Stimulated activated memory B cell treated with anti-CD40 and anti-IgM and Interleukin-4, amounts not matched to agents 10 μg/mL and 1 μg/mL and 100 μg/mL, for 72 hours (primary cell): Measurements from ENCODE around the gene WNT7B.

Experiments used
- ATAC-seq: fragments of 150-1000 bp; cut with Tn5 transposase; 2 replicates; pipeline ENCODE4 v1.10.0; 2021
- H3K27ac Mint-ChIP-seq: one replicate; pipeline ENCODE4 v1.8.0; 2022; ENCODE audit warnings: mild to moderate bottlenecking, mixed read lengths
- H3K27me3 Mint-ChIP-seq: one replicate; pipeline ENCODE4 v1.8.0; 2022; ENCODE audit warnings: mixed read lengths
- H3K36me3 Mint-ChIP-seq: one replicate; pipeline ENCODE4 v1.8.0; 2022; ENCODE audit warnings: mixed read lengths
- H3K4me1 Mint-ChIP-seq: one replicate; pipeline ENCODE4 v1.8.0; 2022; ENCODE audit warnings: mixed read lengths
- H3K4me3 Mint-ChIP-seq: one replicate; pipeline ENCODE4 v1.8.0; 2022; ENCODE audit warnings: mild to moderate bottlenecking, moderate library complexity, mixed read lengths
- H3K9me3 Mint-ChIP-seq: one replicate; pipeline ENCODE4 v1.8.0; 2022; ENCODE audit warnings: mixed read lengths

Gene WNT7B

GRCh38 chr22:45911601-45912271 lies 65.2 kb downstream of the WNT7B start:
- no peak overlapping the region for H3K4me3 Mint-ChIP-seq
- H3K9me3 Mint-ChIP-seq = peaks cover 8% of the 10 kb centered on the region
- no peak overlapping the region for H3K27ac Mint-ChIP-seq
- H3K27me3 Mint-ChIP-seq = peaks cover 67% of the 10 kb centered on the region
- H3K36me3 Mint-ChIP-seq = no peaks in the 10 kb centered on the region
- H3K4me1 Mint-ChIP-seq = peaks cover 7% of the 10 kb centered on the region
- no peak for ATAC-seq

GRCh38 chr22:45910928-45911467 lies 66.0 kb downstream of the WNT7B start:
- ATAC-seq = no peak
- Mint-ChIP-seq H3K4me1 (peaks cover 7% of the 10 kb centered on the region), H3K36me3 (no peaks in the 10 kb centered on the region), H3K27me3 (peaks cover 72% of the 10 kb centered on the region), H3K4me3 (no peak overlapping the region), H3K27ac (no peak overlapping the region), H3K9me3 (peaks cover 8% of the 10 kb centered on the region)

GRCh38 chr22:45908961-45909360 lies 68.0 kb downstream of the WNT7B start:
- Mint-ChIP-seq H3K36me3 (no peaks in the 10 kb centered on the region), H3K27ac (no peak overlapping the region), H3K9me3 (peaks cover 2% of the 10 kb centered on the region), H3K4me1 (peaks cover 7% of the 10 kb centered on the region), H3K27me3 (peaks cover 75% of the 10 kb centered on the region), H3K4me3 (no peak overlapping the region)
- no peak for ATAC-seq

- ATAC-seq = no peak
Observed at GRCh38 chr22:45907996-45908395, 69.0 kb downstream of the WNT7B start.

GRCh38 chr22:45907378-45907777 lies 69.6 kb downstream of the WNT7B start:
- H3K27ac Mint-ChIP-seq = no peak overlapping the region
- ATAC-seq = no peak

More at GRCh38 chr22:45907996-45908395, 69.0 kb downstream of the WNT7B start:
- Mint-ChIP-seq H3K4me3 (no peak overlapping the region), H3K27ac (no peak overlapping the region), H3K9me3 (no peaks in the 10 kb centered on the region), H3K36me3 (no peaks in the 10 kb centered on the region), H3K27me3 (peaks cover 67% of the 10 kb centered on the region), H3K4me1 (peaks cover 7% of the 10 kb centered on the region)

GRCh38 chr22:45906946-45907345 lies 70.0 kb downstream of the WNT7B start:
- Mint-ChIP-seq H3K36me3 (no peaks in the 10 kb centered on the region), H3K4me1 (peaks cover 2% of the 10 kb centered on the region), H3K9me3 (no peaks in the 10 kb centered on the region), H3K27ac (no peak overlapping the region), H3K27me3 (peaks cover 64% of the 10 kb centered on the region), H3K4me3 (no peak overlapping the region)
- ATAC-seq = no peak

More at GRCh38 chr22:45907378-45907777, 69.6 kb downstream of the WNT7B start:
- Mint-ChIP-seq H3K27me3 (peaks cover 67% of the 10 kb centered on the region), H3K9me3 (no peaks in the 10 kb centered on the region), H3K36me3 (no peaks in the 10 kb centered on the region), H3K4me3 (no peak overlapping the region), H3K4me1 (peaks cover 6% of the 10 kb centered on the region)

- no peak for ATAC-seq
- H3K27me3 Mint-ChIP-seq = peaks cover 57% of the 10 kb centered on the region
- H3K36me3 Mint-ChIP-seq = no peaks in the 10 kb centered on the region
- H3K4me3 Mint-ChIP-seq = no peak overlapping the region
- no peaks in the 10 kb centered on the region for H3K4me1 Mint-ChIP-seq
- no peak overlapping the region for H3K27ac Mint-ChIP-seq
- no peaks in the 10 kb centered on the region for H3K9me3 Mint-ChIP-seq
Observed at GRCh38 chr22:45905924-45906865, 70.8 kb downstream of the WNT7B start.

- Mint-ChIP-seq H3K27me3 (peaks cover 49% of the 10 kb centered on the region), H3K36me3 (no peaks in the 10 kb centered on the region), H3K9me3 (no peaks in the 10 kb centered on the region), H3K4me3 (no peak overlapping the region), H3K27ac (no peak overlapping the region), H3K4me1 (no peaks in the 10 kb centered on the region)
- no peak for ATAC-seq
Observed at GRCh38 chr22:45905326-45905923, 71.5 kb downstream of the WNT7B start.

GRCh38 chr22:45904236-45904635 lies 72.7 kb downstream of the WNT7B start:
- Mint-ChIP-seq H3K27me3 (peaks cover 42% of the 10 kb centered on the region), H3K4me1 (no peaks in the 10 kb centered on the region), H3K4me3 (no peak overlapping the region), H3K9me3 (no peaks in the 10 kb centered on the region), H3K27ac (no peak overlapping the region), H3K36me3 (no peaks in the 10 kb centered on the region)
- no peak for ATAC-seq

GRCh38 chr22:45903355-45904135 lies 73.4 kb downstream of the WNT7B start:
- peaks cover 42% of the 10 kb centered on the region for H3K27me3 Mint-ChIP-seq
- no peak for ATAC-seq
- no peaks in the 10 kb centered on the region for H3K36me3 Mint-ChIP-seq
- H3K4me3 Mint-ChIP-seq = no peak overlapping the region
- H3K27ac Mint-ChIP-seq = no peak overlapping the region
- no peaks in the 10 kb centered on the region for H3K9me3 Mint-ChIP-seq
- H3K4me1 Mint-ChIP-seq = no peaks in the 10 kb centered on the region

GRCh38 chr22:45897736-45898135 lies 79.2 kb downstream of the WNT7B start:
- H3K27ac Mint-ChIP-seq = no peak overlapping the region
- H3K9me3 Mint-ChIP-seq = no peaks in the 10 kb centered on the region
- no peak for ATAC-seq
- no peak overlapping the region for H3K4me3 Mint-ChIP-seq
- peaks cover 49% of the 10 kb centered on the region for H3K27me3 Mint-ChIP-seq
- no peaks in the 10 kb centered on the region for H3K36me3 Mint-ChIP-seq
- H3K4me1 Mint-ChIP-seq = no peaks in the 10 kb centered on the region

- H3K9me3 Mint-ChIP-seq = no peaks in the 10 kb centered on the region
- H3K27ac Mint-ChIP-seq = no peak overlapping the region
- no peaks in the 10 kb centered on the region for H3K36me3 Mint-ChIP-seq
- H3K27me3 Mint-ChIP-seq = peaks cover 48% of the 10 kb centered on the region
- no peak overlapping the region for H3K4me3 Mint-ChIP-seq
- no peaks in the 10 kb centered on the region for H3K4me1 Mint-ChIP-seq
- ATAC-seq = no peak
Observed at GRCh38 chr22:45896964-45897538, 79.9 kb downstream of the WNT7B start.

GRCh38 chr22:45896153-45896951 lies 80.6 kb downstream of the WNT7B start:
- Mint-ChIP-seq H3K27me3 (peaks cover 48% of the 10 kb centered on the region), H3K4me3 (no peak overlapping the region)

More at GRCh38 chr22:45896153-45896951, 80.6 kb downstream of the WNT7B start:
- Mint-ChIP-seq H3K4me1 (no peaks in the 10 kb centered on the region), H3K36me3 (no peaks in the 10 kb centered on the region), H3K27ac (no peak overlapping the region), H3K9me3 (no peaks in the 10 kb centered on the region)
- ATAC-seq = no peak
